GM18508 (cell line): ENCODE measurements around the gene LBHD1.
"Not testable (repeated sequence)": the region's sequence is repeated elsewhere in the genome, so short reads cannot be mapped to it uniquely, and the experiment has no call there.

Experiments
- ATAC-seq: cut with Tn5 transposase; IDR thresholded peaks from one replicate; pipeline ENCODE4 v1.9.1; 2021; ENCODE audit warnings: moderate number of reproducible peaks; ENCODE audit not compliant: insufficient read depth, unreplicated experiment

The LBHD1 gene

GRCh38 chr11:62665599-62666258 lies 6.3 kb downstream of the LBHD1 start:
- no peak for ATAC-seq

- ATAC-seq, result no peak
These were observed 6.9 kb downstream of the LBHD1 start, which contains the start of the genes C11orf98 and CSKMT for GRCh38 chr11:62665075-62665598. Gene C11orf98, minus strand, starts transcription at chr11:62665210. Its CDS starts 41 bp downstream, at chr11:62665169. Gene CSKMT, plus strand, starts transcription at chr11:62665312. Its CDS starts 568 bp downstream, at chr11:62665880.

GRCh38 chr11:62664405-62665074 lies 7.5 kb downstream of the LBHD1 start:
- ATAC-seq, result no peak

- ATAC-seq, result no peak
These were observed 15.2 kb downstream of the LBHD1 start for GRCh38 chr11:62656796-62657429.

GRCh38 chr11:62654297-62654696 lies 17.8 kb downstream of the LBHD1 start:
- no peak for ATAC-seq

GRCh38 chr11:62652161-62653006 lies 19.7 kb downstream of the LBHD1 start:
- ATAC-seq, result no peak

GRCh38 chr11:62650283-62650682 lies 21.8 kb downstream of the LBHD1 start:
- not testable (repeated sequence) for ATAC-seq

GRCh38 chr11:62649486-62649885 lies 22.6 kb downstream of the LBHD1 start:
- no peak for ATAC-seq

- no peak for ATAC-seq
These were observed 23.1 kb downstream of the LBHD1 start for GRCh38 chr11:62648967-62649364.

- ATAC-seq, result no peak
These were observed 23.7 kb downstream of the LBHD1 start for GRCh38 chr11:62648185-62648966.

GRCh38 chr11:62647609-62648005 lies 24.5 kb downstream of the LBHD1 start:
- ATAC-seq, result no peak

- ATAC-seq, result no peak
These were observed 25.1 kb downstream of the LBHD1 start for GRCh38 chr11:62646825-62647608.

GRCh38 chr11:62645946-62646824 lies 25.9 kb downstream of the LBHD1 start, which contains the start of gene GANAB:
Gene GANAB, minus strand, starts transcription at chr11:62646613. Its CDS starts 14 bp downstream, at chr11:62646599.
- no peak for ATAC-seq

GRCh38 chr11:62645671-62645945 lies 26.5 kb downstream of the LBHD1 start:
- ATAC-seq, result no peak

GRCh38 chr11:62644220-62644619 lies 27.8 kb downstream of the LBHD1 start:
- no peak for ATAC-seq

- ATAC-seq, result no peak
These were observed 39.6 kb downstream of the LBHD1 start for GRCh38 chr11:62632492-62632891.

- ATAC-seq, result no peak
These were observed 44.4 kb downstream of the LBHD1 start for GRCh38 chr11:62627713-62628112.
